ENCODE results near the gene FIGN. TPM values are rescaled to one million over a fixed set of nuclear protein-coding genes. Genes with fewer than 3 reads are reported as not detected.

Gene FIGN
- total and polyA plus RNA-seq, 4 donors = 1.1 to 7.8 (median 5.1) TPM

GRCh38 chr2:163698857-163699256 is 37.0 kb downstream of the FIGN start:
- no peaks in the 10 kb centered on the region for H3K36me3 ChIP-seq (ENCODE audit: control insufficient read depth in 4 of 4, insufficient read depth in 3 of 4, low read depth in 1 of 4, low read length in 3 of 4)
- TF ChIP-seq ATF3 (IDR thresholded peaks at IDR 0.05) = no peak
- TF ChIP-seq JUND (IDR thresholded peaks at IDR 0.05) = no peak
- TF ChIP-seq RAD21 (IDR thresholded peaks at IDR 0.05) = no peak
- no peak for TF ChIP-seq REST (IDR thresholded peaks at IDR 0.05)
- no peak for TF ChIP-seq MAX (IDR thresholded peaks at IDR 0.05)
- no peak for TF ChIP-seq ZBTB33 (IDR thresholded peaks at IDR 0.05)
- no peak for TF ChIP-seq YY1 (IDR thresholded peaks at IDR 0.05)
- TF ChIP-seq TAF1 (conservative IDR thresholded peaks at IDR 0.05) = no peak
- no peak for TF ChIP-seq GABPA (IDR thresholded peaks at IDR 0.05 in 1 of 2, conservative IDR thresholded peaks at IDR 0.05 in 1 of 2)
- no peak for TF ChIP-seq HNF4G (IDR thresholded peaks at IDR 0.05)
- no peak for TF ChIP-seq EGR1 (IDR thresholded peaks at IDR 0.05; ENCODE audit: low read depth in 2 of 2)
- no peak for TF ChIP-seq FOXA1 (IDR thresholded peaks at IDR 0.05)
- TF ChIP-seq SP1 (IDR thresholded peaks at IDR 0.05) = no peak
- TF ChIP-seq RXRA (IDR thresholded peaks at IDR 0.05) = no peak
- TF ChIP-seq FOXA2 (IDR thresholded peaks at IDR 0.05) = no peak
- H3K27ac ChIP-seq (ENCODE audit: low read depth in 1 of 2, low read length in 2 of 2) = no peak overlapping the region
- no peak overlapping the region for H3K9ac ChIP-seq (ENCODE audit: low read depth in 1 of 2, low read length in 2 of 2)
- no peak for DNase-seq (ENCODE audit: low spot score)
- H3K9me3 ChIP-seq (ENCODE audit: control insufficient read depth in 4 of 4, low read length in 3 of 4) = no peaks in the 10 kb centered on the region
- H3K27me3 ChIP-seq (ENCODE audit: control insufficient read depth in 4 of 4, insufficient read depth in 4 of 4, low read length in 3 of 4) = no peaks in the 10 kb centered on the region
- 81% methylated on average over 1 of the region's 1 CpG for WGBS
- H3K4me3 ChIP-seq (ENCODE audit: low read depth in 1 of 3, low read length in 3 of 3) = no peak overlapping the region
- no peaks in the 10 kb centered on the region for H3K4me1 ChIP-seq (ENCODE audit: control insufficient read depth in 4 of 4, insufficient read depth in 4 of 4, low read length in 3 of 4)

- Histone ChIP-seq H3K4me1 (ENCODE audit: control insufficient read depth in 4 of 4, insufficient read depth in 4 of 4, low read length in 3 of 4) (peaks cover 0 to under 1% (median 0%) of the 10 kb centered on the region in 4 donors), H3K27me3 (ENCODE audit: control insufficient read depth in 4 of 4, insufficient read depth in 4 of 4, low read length in 3 of 4) (no peaks in the 10 kb centered on the region), H3K9me3 (ENCODE audit: control insufficient read depth in 4 of 4, low read length in 3 of 4) (no peaks in the 10 kb centered on the region), H3K4me3 (ENCODE audit: low read depth in 1 of 3, low read length in 3 of 3) (no peak overlapping the region), H3K36me3 (ENCODE audit: control insufficient read depth in 4 of 4, insufficient read depth in 3 of 4, low read depth in 1 of 4, low read length in 3 of 4) (no peaks in the 10 kb centered on the region), H3K27ac (ENCODE audit: low read depth in 1 of 2, low read length in 2 of 2) (no peak overlapping the region), H3K9ac (ENCODE audit: low read depth in 1 of 2, low read length in 2 of 2) (no peak overlapping the region)
- 88% methylated on average over 5 of the region's 5 CpGs for WGBS
- DNase-seq (ENCODE audit: low spot score) = no peak
- TF ChIP-seq RXRA (IDR thresholded peaks at IDR 0.05) (no peak), RAD21 (IDR thresholded peaks at IDR 0.05) (no peak), YY1 (IDR thresholded peaks at IDR 0.05) (no peak), FOXA1 (IDR thresholded peaks at IDR 0.05) (no peak), FOXA2 (IDR thresholded peaks at IDR 0.05) (no peak), EGR1 (IDR thresholded peaks at IDR 0.05; ENCODE audit: low read depth in 2 of 2) (no peak), MAX (IDR thresholded peaks at IDR 0.05) (no peak), CTCF (IDR thresholded peaks at IDR 0.05; ENCODE audit: low read depth, low read length, missing input control) (no peak), SP1 (IDR thresholded peaks at IDR 0.05) (no peak), HNF4G (IDR thresholded peaks at IDR 0.05) (no peak), TAF1 (conservative IDR thresholded peaks at IDR 0.05) (no peak), NR2F2 (IDR thresholded peaks at IDR 0.05) (no peak), ZBTB33 (IDR thresholded peaks at IDR 0.05) (no peak), JUND (IDR thresholded peaks at IDR 0.05) (no peak), GABPA (IDR thresholded peaks at IDR 0.05 in 1 of 2, conservative IDR thresholded peaks at IDR 0.05 in 1 of 2) (no peak), ATF3 (IDR thresholded peaks at IDR 0.05) (no peak), HNF4A (conservative IDR thresholded peaks at IDR 0.05) (no peak)
Measured at GRCh38 chr2:163697846-163698637, 37.8 kb downstream of the FIGN start.

Measured in liver (tissue), 9 donors.